HG03135 (cell line): ENCODE data around the gene ADAMTS2.

Experiments used
- ATAC-seq: cut with Tn5 transposase; IDR thresholded peaks from one replicate; pipeline ENCODE4 v1.9.1; 2021; ENCODE audit warnings: mild to moderate bottlenecking, moderate library complexity; ENCODE audit not compliant: unreplicated experiment

ADAMTS2 gene

DNA sequence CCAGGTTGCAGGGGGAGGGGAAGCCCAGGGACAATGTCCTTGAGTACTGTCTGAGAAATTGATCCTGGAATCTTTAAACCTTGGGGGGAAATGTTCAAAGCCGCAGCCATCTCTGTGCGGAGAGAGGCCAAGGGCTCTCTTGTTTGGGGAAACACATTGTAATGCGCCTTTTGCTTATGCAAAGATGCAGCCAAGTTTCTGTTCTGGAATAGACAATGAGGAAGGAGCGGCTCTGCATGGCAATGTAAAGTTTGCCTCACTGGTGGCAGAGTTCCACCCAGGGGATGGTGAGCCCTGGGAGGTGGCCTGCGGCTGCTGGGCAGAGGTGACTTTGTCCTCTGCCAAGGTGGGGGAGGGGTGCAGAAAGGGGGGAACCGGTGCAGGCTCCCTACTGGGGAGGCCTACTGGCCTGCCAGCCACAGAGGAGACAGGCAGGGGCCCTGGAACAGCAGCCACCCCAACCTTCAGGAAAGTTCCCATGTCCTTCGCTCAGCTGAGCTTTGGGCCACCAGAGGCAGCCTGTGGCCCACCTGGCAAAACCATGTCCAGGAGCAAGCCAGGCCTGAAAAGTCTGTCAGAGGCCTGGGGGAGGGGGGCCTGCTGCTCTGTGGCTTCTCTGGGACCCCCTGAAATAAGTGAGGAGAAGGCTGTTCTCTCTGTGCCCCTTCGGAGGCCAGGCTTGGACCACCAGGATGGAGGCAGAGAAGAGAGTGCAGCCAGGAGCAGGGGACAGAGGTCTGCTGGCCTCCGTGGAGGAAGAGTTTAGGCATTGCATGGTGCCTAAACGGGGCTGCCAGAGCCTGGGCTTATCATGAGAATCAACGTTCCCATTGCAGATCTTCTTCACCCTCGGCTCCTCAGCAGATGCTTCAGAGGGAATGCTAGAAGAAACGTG lies 157.3 kb downstream of the ADAMTS2 start:
- no peak for ATAC-seq

DNA sequence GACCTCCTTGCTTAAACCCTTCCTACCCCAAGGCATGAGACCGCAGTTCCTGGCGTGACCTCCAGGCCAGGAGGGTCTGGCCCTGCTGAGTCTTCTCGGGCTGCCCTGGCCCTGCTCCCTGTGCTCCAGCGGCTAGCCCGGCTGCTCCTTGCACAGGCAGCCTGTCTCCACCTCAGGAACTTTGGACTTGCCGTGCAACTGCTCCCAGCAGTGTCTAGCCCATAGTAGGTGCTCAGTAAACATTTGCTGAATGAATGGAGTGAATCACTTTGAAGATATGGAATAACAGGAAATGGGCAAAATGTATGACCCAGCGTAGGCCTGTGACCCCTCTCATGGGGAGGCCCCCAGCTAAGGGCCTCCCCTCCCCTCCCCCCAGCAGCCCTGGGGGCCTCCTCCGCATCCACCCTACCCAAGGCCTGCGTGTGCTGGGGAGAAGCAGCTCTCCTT lies 158.0 kb downstream of the ADAMTS2 start:
- no peak for ATAC-seq

DNA sequence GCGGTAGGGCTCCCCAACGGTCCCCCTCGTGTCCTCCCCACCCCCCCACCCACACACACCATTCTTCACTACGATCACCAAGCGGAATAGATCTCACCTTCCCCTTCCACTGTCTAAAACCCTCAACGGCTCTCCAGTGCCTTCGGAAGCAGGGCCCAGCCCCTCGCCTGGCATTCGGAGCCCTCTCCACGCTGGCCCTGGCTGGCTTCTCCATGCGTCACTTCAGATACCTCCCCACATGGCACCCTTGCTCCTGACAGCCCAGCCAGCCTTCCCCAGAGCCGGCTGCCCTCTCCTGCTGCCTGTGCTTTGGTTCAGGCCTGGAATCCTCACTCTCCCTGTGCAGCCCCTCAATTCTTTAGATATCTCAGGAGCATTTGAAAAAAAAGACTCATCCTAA lies 158.5 kb downstream of the ADAMTS2 start:
- no peak for ATAC-seq

DNA sequence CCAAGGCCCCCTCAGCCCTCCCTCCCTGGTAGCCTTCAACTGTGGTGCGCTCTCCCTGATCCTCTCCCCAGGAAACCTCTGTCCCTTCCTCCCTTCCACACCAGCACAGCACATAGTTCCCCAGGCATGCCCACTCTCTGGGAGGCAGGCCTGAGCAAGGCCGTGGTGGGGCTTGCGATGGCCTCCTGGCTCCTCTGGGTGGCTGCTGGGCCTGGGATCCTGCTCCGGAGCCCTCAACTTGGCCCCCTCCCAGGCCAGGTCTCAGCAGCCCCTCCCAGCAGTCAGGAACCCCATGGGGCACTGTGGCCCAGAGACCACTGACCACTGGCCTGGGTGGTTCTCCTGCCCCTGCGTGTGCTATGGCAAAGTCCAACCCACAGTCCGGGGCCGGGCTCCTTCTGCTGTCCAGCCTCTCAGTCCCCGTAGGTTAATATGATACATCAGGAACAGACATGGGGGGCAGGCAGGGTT lies 159.3 kb downstream of the ADAMTS2 start:
- ATAC-seq: no peak

DNA sequence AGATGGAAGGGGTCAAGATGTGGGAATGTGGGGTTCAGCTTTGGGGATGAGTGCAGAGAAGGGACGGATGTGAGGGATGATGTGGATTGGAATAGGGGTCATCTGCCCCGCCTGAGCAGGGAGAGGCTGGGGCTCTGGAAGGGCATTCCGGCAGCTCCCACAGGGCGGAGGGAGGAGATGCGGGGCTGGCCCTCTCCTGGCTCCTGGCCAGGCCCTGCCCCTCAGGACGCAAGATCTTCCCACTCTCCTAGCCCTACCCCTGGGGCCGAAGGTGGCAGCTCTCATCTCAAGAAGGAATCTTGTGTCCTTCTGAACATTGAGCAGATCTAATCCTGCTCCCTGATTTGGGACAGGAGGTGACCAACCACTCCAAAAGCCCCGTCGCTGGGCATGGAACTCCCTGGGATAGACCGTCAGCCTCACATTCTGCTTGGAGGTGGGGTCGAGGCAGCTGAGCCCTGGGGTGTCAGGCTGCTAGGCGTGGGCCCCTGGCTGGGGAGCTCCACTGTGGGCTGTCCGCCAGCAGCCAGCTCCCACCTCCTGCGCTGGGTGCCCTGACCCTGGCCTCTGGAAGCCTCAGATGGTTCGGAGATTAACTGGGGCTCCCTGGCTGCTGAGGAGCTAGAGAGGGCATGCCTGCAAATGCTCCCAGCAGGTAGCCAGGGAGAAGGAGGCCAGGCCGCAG lies 159.9 kb downstream of the ADAMTS2 start:
- ATAC-seq: no peak

DNA sequence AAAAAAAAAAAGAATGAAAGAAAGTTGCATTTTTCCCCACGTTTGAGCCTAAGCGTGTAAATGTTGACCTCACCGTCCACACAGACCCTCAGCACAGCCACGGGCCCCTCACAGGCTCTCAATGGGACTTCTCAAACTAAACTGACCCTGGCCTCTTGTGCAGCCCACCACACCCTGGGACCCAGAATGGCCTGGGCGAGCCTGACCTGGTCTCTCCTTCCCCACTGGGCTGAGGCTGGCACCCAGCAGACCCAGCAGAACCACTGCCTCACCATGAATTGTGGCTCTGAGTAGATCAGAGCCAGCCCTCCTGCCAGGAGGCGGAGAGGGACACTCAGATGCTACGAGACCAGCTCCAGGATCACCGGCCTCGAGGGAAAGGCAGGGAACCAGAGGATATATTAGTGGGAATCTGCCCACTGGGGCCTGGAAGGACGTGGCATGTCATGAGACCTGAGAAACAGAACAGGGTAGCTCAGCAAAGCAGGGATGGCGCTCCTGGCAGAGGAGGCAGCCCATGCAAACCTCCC lies 160.7 kb downstream of the ADAMTS2 start:
- ATAC-seq: no peak

DNA sequence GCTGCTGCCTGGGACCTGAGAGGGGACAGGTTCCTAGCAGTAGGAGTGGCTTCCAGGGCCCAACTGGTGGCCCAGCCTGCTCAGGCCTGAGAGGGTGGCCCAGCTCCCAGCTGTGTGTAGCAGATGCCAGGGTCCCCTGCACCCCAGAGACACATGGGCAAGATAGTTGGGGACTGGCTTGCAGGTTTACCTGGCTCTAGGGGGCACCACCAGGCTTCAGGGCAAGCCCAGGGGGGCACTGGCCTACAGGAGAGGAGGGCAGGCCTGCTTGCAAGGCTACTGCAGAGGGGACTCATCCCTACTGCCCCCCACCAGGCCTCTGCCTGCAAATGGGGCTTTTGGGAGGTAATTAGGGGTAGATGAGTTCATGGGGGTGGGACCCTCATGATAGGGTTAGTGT lies 161.8 kb downstream of the ADAMTS2 start:
- no peak for ATAC-seq

DNA sequence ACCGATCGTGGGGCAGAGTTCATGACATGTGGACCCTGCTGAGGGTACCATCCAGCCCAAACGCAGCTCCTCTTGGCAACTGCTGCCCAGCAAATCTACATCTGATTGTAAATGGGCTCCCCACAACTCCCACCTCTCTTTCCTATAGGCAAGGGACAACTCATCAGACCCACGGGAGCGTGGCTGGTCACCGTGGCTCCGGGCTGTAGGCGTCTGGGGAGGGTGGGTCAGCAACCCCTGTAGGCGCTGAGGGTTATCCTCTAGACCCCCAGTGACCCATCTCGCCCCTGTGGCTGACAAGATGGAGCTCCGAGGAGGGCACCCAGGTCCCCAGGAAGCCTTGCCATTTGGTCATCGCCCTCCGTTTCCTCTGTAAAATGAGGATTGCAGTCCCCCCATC lies 162.7 kb downstream of the ADAMTS2 start:
- no peak for ATAC-seq

DNA sequence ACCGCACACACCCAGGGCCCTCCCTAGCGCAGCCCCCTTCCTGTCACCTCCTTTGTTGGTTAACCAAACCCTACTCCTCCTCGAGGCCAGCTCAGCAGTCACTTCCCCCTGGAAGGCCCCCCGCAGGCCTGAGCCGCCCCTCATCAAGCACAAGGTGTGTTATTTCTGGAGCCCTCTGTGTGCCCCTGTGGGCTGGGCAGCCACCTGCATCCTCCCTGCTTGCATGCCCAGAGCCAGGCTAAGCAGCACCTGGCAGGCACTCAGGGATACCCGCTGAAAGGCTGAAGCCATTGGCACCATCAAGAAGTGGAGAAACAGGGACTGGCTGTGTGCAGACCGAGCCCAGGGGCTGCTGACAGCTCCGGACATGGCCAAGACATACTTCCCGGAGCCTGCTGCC lies 163.3 kb downstream of the ADAMTS2 start:
- no peak for ATAC-seq

DNA sequence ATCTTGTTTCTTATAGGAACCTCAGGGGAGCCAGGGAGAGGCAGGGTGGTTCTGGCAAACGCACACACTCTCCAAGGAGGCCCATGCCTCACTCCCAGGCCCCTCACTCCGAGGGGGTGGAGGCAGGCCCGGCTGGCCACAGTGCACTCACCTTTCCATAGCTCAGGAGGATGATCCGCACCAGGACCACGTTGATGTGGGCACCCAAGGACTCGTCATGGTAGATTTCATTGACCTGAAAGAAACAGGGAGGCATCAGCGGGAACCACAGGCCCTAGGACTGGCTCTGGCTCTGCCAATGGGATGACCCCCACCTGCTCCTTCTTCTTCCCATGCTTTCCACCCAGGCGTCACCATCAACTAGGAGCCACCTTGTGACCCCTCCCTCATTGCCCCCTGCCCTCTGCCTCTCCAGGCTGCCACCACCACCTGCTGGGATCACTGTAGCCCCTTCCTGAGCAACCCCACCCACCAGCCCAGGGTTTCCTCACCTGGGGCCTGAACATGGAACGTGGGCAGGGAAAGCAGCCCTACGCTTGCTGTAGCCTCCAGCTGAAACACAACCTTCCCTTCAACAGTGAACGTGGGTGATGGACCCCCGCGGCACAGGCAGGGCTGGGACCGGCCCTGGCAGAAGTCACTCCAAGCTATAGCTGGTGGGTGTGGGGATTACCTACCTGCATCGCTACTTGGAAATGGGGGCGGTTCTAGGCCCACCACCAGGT lies 164.2 kb downstream of the ADAMTS2 start:
- ATAC-seq: no peak

DNA sequence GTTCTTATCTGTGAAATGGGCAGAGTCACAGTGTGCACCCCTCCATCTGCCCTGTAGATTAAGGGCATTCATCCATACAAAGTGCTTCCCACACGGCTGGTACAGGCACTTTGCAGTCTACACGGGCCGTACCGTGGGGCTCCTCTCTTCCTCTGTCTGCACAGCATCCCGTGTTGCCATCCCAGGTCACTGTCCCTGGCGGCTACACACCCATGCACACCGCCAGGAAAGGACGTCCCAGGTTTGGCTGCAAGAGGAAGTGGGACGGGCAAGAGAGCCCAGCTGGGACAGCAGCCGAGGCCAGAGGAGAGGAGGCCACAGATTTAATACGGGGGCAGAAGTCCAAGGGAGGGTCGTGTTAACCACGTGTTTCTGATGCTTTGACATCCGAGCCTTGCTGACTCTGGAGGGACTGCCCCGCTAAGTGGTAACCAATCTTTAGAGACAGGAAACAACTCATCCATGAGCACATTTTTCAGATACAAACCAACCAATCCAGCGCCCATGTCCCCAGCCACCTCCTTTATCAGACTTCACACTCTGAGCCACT lies 165.1 kb downstream of the ADAMTS2 start:
- no peak for ATAC-seq

DNA sequence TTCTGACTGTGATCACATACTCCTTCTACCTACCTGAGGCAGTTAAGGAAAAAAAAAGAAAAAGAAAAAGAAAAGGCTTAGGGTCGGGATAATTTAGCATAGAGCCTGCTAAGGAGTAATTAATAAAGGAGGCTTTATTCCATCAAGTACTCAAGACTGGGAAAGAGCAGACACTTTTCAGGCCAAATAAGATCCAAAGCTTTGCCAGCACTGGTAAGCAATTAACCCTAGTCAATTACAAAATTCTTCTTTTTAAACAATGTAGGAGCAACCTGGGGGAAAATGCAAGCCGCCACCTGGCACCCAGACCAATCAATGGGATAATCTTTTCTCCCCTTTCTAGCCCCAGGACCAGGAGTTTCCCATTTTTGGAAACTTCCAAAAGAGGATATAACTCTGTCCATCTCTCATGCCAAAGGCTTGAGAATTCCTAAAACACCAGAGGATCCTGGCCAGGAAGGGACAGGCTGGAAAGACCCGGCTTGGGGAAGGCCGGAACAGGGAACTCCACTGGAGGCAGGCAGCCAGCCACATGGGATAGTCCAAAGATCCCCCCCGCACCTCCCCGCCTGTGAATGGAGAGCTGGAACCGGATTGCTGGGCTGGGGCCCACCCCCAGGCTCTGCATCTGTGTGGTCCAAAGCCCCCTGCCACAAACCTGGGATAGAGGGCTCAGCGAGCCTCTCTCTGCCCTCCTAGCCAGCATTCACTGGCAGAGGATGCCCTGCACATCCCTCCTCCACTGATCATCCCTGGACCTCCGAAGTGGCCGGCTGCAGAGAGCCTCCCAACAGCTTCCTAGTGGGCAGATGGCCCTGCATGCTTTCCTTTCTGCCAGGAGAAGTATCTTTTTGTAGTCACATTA lies 167.3 kb downstream of the ADAMTS2 start:
- ATAC-seq: no peak

DNA sequence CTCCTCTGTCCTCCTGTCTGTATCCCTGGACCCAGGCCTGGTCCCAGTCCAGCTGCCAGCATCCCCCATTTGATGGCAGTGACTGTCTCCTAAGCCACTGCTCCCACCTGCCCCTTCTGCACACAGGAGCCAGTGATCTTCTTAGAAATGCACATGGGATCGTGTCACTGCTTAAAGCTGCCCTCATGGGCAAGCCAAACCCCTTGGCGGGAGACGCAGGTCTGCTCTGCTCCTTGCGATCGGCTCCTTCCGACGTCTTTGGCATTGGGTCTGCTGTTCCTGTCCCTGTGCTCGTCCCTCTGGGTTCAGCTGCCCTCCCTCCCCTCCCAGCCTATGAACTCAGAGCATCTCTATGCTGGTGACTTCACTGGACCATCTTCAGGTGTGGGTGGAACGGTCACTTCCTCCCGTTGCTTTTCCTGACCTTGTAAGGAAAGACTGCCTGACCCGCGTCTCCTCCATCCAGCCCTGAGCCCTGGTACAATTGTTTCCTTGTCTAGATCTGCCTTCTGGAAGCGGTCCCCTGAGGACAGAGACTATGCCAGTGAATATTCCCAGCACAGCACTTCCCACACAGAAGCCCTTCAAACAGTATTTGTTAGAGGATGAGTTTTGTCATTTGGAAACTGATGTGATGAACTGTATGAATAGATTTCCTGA lies 168.6 kb downstream of the ADAMTS2 start:
- no peak for ATAC-seq

DNA sequence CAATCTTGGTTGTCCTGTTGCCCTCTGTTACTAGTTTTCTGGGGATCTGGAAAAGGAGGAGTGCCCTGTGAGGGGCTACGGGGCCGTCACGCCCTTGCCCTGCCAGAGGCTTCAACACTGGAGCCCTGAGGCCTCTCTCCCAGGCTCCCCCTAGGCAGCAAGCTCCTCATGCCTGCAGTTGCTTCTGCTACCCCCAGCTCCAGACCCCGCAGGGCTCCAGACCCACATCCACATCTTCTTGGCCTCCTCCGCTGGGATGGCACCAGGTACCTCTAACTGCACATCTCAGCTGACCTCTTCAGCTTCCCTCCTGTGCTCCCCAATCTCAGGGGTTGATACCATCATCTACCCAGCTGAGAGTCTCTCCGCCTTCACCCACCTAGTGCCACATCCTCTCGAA lies 169.1 kb downstream of the ADAMTS2 start:
- no peak for ATAC-seq

DNA sequence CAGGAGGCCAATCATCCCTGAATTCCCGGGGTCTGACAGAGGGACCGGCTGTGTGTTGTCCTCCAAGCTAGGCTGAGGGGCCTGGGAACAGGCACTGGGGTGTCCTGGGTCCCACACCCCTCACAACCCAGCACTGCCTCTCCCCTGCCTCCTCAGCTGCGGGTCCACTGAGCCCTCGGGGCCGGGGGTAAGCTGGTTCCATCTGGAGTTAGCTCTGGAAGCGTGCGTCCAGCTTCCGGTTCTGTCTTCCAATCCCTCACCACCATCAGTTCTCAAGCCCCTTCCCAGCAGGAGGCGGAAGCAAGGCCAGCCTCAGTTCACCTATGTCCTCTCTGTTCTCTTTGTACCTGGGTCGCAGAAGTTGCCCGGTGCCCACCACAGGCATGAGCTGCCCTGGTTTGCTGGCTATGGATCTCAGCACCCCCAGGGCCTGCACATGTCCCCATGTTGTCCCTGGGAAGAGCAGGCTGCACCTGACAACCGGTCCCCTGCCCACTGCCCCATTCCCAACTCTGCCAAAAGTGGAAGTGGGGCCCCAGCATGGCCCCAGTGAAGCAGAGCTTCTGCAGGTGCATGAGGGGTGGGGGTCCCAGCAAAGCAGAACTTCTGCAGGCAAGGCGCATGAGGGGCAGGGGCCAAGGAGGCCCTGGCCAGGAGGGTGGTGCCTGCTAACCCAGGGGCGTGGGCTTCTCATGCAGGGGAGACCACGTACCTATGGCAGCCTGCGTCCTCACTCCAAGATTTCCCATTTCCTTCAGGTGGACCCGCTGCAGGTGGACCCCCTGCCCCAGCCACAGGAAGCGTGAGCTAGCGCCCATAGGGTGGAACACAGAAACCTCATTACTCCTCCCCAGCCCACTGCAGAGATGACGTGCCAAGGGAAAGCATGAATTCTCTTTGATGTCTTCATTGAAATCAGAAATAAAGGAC lies 173.2 kb downstream of the ADAMTS2 start:
- ATAC-seq: no peak

DNA sequence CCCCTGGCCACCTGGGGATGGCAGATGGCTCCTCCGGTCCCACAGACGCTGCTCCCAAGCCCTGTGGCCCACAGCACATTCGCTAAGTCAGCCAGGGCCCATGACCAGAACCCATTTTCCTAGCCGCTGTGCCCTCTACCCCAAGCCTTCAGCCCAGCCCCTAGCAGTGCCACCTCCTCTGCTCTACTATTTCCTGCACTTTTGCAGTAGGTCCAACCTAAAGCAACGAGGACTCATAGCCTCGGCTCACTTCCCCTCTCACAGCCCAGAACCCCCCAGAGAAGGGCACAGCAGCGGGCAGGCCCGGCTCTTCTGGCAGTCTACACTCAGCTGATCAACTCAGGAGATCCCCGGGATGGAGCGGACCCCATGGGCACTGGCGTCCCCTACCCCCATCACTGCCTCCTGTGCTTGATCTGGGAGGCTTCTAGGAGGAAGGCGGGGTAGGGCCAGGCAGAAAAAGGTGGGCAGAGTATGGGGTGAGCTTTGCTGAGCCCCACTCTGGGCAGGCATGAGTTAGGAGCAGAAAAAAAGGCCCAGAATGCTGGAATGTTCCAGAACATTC lies 173.9 kb downstream of the ADAMTS2 start:
- no peak for ATAC-seq

DNA sequence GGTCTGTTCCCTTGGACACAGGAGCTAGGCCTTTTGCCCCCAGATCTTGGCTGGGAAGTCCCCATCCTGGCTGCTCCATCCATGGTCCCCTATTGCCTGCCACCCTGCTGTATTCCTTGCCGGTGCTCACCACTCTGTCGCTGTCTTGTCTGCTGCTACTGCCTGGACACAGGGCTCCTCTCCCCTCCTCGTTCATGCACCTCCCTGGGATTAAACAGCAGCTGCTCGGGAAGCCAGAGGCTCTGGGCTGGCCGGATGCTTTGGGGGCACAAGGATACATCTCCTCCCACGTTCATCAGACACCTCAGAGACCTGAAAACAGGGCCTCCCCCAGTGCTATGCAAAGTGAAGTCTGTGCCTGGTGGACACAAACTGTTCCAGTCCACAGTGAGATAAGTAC lies 174.7 kb downstream of the ADAMTS2 start:
- ATAC-seq: no peak

DNA sequence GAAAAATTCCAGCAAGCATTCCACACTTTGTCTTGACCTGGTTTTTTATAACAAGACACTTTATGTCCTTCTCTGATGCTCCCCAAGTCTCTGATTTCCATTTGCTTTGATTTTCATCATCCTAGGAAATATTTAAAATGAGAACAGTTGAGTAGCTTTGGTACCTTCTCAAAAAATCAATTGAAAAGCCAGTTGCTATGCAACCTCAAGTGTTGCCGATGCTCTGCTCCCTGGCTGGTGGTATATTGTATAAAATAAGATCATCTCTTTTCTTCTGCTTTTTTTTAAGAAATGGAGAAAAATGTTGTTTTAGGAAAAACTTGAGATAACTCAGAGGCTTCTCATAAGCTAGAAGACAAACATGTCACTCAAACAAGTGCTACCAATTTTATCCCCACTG lies 175.4 kb downstream of the ADAMTS2 start:
- no peak for ATAC-seq
